ENCODE measurements around the gene CACNA1B.

DNA sequence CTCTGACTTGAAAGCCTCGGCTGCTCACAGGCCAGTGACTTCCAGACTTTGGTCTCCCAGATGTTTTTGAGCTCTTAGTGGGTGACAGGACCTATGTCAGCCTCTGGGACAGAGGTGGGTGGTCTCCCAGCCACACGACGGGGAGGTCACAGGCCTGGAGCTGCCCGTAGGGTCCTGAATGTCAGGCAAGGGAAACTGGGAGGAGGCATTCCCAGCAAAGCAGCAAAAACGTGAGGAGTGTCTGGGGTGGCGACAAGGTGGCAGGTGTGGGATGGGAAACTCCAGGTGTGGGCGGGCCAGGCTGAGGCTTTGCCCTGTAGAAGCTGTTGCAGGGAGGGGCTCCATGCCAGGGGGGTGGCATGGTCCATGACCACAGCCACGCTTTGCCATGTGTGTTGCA lies 110.5 kb downstream of the CACNA1B start:
- TF ChIP-seq IRF2 (CRISPR knock-in tag; IDR thresholded peaks at IDR 0.05) (no peak), ZNF639 (CRISPR knock-in tag; conservative IDR thresholded peaks at IDR 0.05 in 1 of 2, IDR thresholded peaks at IDR 0.05 in 1 of 2) (no peak), ZBTB5 (IDR thresholded peaks at IDR 0.05) (no peak), PATZ1 (CRISPR knock-in tag; IDR thresholded peaks at IDR 0.05; ENCODE audit: borderline replicate concordance) (no peak), ZBTB1 (CRISPR knock-in tag; IDR thresholded peaks at IDR 0.05; ENCODE audit: borderline replicate concordance, low read depth) (no peak)
- TF ChIP-seq, protein P1, sequence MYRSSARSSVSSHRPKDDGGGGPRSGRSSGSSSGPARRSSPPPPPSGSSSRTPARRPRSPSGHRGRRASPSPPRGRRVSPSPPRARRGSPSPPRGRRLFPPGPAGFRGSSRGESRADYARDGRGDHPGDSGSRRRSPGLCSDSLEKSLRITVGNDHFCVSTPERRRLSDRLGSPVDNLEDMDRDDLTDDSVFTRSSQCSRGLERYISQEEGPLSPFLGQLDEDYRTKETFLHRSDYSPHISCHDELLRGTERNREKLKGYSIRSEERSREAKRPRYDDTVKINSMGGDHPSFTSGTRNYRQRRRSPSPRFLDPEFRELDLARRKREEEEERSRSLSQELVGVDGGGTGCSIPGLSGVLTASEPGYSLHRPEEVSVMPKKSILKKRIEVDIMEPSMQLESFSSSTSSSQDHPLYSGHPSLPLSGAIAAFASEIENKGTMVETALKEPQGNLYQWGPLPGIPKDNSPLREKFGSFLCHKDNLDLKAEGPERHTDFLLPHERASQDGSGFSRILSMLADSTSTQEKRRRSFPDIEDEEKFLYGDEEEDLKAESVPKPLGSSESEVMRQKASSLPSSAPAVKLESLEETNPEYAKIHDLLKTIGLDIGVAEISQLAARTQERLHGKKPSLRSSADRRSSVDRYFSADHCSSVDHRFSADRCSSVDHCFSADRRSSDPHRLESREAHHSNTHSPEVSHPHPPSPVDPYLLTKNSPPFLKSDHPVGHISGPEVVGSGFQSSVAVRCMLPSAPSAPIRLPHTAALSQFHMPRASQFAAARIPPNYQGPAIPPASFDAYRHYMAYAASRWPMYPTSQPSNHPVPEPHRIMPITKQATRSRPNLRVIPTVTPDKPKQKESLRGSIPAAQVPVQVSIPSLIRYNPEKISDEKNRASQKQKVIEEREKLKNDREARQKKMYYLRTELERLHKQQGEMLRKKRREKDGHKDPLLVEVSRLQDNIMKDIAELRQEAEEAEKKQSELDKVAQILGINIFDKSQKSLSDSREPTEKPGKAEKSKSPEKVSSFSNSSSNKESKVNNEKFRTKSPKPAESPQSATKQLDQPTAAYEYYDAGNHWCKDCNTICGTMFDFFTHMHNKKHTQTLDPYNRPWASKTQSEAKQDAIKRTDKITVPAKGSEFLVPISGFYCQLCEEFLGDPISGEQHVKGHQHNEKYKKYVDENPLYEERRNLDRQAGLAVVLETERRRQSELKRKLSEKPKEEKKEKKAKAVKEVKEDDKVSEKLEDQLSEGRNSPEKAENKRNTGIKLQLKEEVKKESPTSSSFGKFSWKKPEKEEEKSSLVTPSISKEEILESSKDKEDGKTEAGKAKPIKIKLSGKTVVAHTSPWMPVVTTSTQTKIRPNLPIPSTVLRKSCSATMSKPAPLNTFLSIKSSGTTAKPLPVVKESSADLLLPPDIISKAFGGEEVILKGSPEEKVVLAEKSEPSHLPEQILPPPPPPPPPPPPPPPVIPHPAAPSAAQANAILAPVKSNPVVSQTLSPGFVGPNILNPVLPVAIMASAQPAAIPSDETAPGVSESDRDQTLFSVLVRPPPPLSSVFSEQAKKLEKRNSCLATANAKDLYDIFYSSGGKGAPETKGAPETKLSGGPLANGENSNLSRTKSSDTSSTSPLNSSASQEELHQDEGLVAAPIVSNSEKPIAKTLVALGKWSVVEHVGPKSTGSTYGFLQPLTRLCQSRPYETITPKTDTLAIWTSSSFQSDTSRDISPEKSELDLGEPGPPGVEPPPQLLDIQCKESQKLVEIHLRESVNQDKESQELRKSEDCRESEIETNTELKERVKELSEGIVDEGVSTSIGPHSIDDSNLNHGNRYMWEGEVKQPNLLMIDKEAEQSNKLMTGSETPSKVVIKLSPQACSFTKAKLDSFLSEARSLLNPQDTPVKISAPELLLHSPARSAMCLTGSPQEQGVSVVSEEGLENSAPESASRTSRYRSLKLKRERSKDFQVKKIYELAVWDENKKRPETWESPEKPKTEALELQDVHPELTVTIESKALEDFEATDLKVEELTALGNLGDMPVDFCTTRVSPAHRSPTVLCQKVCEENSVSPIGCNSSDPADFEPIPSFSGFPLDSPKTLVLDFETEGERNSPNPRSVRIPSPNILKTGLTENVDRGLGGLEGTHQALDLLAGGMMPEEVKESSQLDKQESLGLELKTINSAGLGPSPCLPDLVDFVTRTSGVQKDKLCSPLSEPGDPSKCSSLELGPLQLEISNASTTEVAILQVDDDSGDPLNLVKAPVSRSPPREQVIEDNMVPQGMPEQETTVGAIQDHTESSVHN (IDR thresholded peaks at IDR 0.05; ENCODE audit: borderline replicate concordance in 1 of 2, low read depth in 1 of 2) = no peak
